GM19099 (cell line): Measurements from ENCODE around the gene MYL10.

ENCODE experiments used
- POLR2A ChIP-seq: IDR thresholded peaks from 3 replicates; pipeline ENCODE4 v1.6.1; 2011; ENCODE audit warnings: low read depth; ENCODE audit not compliant: insufficient read length; ENCODE audit errors: extremely low read depth

MYL10 gene

DNA sequence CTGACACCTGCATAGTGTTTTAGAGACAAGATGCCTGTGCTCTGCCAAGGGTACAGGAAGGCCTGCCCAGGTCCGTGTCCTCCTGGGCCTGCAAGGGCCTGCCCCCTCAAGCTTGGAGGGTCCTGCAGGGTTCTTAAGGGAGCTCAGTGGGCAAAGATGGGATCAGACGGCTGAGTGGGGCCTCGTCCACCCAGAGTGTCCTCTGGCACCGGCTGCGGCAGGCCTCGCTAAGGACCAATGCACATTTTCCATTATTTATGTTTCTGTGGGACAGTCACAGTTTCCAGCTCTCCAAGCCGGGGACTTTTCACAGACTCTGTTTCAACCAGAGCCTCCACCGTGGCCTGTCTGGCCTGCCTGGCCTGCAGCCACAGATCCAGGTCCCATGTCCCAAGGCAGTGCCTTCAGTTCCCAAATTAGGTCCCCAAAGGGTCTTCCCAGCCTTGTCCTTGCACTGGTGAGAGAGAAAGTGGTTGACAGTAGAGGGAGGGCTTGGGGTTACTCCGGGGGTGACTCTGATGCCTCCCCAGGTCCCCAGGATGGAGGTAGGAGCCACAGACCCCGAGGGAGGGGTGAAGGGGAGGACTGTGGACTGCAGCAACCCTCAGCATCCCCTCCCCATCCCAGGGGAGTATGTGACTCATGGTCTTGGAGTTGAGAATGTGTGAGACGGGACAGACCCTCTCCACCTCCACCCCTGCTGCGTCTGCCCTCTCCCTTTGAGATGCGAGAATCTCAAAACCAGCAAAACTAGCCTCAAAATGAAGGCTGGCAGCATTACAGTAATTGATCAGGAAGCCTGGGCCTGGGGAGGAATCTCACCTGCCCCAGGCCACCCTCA, 14.8 kb downstream of the MYL10 start:
- TF ChIP-seq POLR2A: no peak

DNA sequence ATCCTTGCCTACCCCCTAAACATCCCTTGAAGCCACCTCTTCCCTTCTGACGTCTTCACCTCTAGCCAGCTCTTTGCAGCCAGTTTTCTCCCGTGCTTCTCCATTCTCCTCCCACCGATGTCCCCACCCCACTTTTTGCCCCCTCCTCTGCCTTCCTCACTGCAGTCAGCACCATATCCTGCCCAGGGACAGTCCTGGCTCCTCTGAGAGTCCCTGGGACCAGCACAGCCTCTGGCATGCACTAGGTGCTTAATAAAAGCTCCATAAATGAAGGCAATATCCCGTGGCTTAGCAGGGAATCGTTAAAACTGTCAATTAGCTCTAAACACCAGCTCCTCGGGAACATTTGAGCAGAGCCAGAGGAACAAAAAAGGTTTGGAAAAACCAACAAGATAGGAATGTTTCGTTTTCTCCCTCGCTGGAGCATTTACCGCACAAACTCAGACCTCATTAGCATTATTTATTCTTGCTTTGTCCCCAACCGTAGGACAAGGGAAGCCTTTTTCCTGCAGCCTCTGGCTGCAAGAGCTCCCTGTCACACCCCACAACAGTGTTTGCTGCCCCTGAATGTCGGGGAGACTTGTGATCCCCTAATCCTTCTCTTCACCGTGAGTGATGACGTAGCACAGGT, 16.1 kb downstream of the MYL10 start:
- no peak for TF ChIP-seq POLR2A

DNA sequence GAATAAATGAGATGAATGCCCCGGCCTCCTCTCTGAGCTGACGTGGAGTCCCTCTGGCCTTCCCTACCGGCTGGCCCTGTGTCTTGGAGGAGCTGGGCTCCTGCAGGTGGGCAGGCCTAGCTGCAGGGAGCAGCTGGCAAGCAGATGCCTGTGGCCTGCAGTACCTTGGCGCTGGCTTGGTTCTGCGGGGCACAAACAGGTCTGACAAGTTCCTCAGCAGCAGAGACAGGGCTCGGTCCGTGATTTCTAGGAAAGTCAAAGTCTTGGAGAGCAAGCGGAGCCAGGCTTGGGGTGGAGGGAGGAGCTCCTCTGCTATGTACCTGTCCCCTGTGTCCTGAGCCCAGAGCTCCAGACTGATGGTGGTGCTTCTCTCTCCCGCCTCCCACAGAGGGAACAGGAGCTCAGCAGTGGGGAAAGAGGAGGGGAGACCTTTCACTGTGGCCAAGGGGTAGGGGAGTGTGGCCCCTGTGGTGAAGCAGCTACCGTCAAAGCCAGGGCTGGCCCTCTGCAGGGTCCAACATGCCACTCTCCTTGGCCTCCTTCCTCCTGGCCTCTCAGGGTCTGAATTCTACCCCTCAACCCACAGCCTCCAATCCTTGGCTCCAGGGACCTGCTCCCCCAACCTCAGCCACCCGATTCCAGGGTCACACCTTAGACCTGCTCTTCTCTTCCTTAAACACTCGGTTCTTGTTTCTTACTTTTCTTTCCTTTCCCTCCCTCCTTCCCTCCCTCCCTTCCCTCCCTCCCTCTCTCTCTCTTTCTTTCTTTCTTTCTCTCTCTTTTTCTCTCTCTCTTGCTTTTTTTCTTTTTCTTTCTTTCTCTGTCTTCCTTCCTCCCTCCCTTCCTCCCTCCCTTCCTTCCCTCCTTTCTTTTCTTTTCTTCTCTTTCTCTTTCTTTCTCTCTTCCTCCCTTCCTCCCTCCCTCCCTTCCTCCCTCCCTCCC, 20.1 kb downstream of the MYL10 start:
- no peak for TF ChIP-seq POLR2A

DNA sequence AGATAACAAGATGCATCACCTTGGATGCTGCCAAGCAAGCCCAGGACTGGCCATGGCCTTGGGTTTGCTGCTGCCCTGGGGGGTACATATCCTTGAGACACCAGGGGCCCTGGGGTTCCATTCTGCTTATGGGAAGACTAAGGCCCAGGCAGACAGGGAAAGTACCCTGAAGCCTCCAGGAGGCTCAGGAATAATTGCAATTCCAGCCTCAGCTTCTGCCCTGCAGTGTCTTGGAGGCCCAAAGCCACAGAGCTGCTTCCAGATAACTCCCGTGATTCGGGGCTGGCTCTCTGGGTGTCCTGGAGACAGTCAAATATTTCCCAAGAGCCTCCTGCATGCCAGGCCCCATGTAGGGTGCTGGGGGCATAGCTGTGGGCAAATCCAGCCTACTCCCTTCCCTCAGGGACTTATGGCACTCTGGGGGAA, 22.6 kb downstream of the MYL10 start:
- TF ChIP-seq POLR2A: no peak

DNA sequence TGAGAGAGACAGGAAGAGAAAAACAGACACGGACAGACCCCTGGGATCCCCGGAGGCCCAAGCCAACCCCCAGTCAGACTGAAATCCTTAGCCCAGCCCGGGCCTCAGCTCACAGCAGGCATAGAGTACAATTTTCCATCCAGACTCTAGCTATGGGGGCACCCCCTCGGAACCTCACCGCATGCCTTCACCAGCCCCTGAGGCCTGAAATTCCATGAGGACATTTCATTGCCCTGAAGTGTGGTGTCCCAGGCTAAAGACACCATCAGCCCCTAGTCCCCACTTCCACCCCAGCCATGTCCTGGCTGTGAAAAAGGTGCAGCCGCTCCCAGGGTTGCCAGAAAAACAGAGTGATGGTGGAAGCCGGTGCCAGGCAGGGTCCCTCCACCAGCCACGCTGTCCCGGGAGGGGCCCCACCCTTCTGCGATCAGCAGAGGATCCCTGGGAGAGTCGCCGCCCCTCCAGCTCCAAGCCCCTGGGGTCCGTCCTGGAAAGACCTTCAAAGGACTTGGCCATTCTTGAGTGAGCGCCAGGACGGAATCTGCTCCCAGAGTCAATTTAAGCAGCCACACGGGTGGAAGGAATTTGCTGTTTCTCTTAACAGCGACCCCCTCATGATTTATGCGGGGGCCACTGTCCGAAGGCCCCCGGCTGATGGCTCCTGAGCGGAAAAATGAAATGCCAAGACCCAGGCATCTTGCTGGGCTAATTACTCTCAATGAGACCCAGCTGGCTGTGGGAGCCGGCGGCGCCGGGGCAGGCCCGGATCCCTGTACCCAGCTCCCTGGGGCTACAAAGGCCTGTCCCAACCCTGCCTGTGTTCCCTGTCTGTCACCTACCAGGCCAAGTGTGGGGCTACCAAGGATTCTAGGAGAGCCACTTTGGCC, 23.2 kb downstream of the MYL10 start:
- no peak for TF ChIP-seq POLR2A

DNA sequence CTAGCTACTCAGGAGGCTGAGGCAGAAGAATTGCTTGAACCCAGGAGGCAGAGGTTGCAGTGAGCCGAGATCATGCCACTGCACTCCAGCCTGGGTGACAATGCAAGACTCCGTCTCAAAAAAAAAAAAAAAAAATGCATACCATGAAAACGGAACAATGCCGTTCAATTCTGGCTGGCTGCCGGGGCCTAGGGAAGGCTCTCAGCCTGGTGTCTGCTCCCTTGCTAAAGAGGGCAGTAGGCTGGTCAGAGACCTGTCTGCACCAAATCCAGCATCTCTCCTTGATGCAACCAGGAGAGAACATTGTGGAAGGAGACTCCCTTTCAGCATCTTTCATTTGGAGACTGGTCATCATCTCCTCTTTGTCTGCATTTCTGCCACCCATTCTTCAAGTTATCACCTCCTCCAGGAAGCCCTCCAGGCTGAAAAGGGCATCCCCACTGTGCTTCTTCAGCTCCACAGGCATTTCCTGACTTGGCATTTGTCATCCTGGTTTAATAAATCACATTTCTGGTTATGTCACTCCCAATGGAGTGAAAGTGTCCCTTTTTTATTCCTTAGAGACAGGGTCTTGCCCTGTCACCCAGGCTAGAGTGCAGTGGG, 24.7 kb downstream of the MYL10 start:
- TF ChIP-seq POLR2A: no peak

DNA sequence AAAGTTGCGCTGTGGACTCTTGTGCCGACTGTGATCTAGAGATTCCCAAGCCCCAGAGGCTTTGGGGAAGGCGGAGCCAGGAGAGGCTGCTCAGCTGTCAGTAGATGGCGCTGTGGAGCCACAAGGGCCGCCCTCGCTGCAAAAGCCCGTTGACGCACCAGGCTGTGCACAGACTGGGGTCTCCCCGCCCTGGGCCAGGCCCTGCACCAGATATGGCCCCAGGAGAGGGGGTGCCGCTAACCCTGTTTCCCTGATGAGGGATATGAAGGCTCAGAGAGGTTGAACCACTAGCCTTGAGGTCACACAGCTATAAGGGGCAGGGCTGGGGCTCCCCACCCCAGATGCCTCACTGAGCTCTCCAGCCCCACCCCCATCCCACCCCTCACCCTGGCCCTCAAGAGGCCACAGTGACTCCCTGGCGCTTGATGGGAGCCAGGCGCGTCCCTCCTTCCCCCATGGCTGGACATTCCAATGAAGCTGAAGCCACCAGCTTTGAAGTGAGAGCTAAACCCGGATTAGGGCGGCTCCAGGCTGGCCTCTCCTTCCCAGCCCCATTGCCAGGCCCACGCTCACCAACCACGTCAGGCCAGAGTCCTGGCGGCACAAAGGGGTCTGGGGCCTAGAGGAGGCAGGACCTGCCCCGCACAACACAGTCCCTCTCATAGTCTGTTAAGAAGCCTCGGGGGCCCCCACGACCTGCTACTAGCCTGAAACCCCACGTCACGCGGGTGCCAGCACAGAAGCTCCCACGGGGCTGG, 26.4 kb downstream of the MYL10 start:
- no peak for TF ChIP-seq POLR2A

DNA sequence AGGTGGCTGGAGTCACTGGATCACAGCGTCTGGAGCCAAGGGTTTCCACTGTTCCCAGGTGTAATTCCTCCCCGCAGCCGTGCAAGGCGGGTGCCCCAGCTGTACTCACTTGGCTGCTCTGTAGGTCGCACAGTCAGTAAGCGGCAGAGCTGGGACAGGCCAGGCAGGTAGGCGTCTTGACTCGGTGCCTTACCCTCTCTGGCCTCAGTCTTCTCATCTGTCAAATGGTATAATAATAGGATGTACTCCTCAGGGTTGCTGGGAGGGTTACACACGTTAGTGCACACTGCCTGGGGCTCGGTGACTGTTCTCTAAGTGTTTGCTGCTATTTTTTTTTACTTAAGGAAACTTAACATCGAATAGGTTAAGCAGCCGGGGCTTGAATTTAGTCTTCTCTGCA, 27.0 kb downstream of the MYL10 start:
- no peak for TF ChIP-seq POLR2A

DNA sequence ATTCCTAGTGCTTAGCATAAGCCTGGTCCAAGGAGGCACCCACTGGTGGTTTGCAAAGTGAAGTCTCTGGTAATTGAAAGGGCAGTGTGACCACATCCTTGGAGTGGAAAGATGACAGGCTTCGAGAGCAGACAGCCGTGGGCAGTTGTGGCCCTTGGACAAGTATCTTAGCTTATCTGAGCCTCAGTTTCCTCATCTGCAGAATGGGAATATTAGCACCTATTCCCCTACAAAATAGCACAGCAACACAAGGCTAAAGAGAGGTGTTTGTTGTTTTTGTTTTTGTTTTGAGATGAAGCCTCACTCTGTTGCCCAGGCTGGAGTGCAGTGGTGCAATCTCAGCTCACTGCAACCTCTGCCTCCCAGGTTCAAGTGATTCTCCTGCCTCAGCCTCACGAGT, 29.3 kb downstream of the MYL10 start:
- TF ChIP-seq POLR2A: no peak

DNA sequence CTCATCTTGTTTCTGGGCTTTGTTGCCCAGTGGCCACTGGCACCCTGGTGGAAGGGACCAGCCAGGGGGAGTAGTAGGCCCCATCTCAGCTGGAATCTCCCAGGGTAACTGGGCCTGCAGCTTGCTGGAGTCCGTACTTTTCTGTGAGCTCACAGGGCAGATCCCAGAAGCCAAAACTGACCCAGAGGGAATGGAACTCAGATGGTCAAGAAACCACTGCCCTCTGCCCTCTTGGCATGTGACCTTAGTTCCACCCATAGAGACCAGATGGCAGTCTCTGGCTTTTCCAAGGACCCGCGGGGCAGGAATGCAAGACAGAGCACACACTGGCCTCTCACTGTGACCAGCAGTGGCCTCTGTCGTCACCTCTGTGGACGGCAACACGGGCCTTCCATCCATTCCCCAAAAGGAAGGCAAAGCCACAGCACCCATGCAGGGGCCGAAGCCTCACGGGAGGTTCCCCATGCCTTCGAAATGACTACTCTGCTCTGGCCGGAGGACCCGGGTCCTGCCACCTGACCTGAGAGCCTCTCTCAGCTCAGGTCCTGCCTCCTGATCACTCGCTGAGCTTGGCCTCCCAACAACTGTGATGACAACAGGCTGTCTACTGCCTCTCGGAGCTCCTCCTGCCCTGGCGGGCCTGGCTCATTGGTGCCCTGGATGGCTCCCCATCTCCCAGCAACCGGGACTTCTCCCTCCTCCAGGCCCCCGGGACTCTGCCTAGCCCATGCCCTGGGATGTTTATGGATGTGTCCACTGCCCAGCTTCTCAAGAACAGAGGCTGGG, 29.9 kb downstream of the MYL10 start:
- no peak for TF ChIP-seq POLR2A

DNA sequence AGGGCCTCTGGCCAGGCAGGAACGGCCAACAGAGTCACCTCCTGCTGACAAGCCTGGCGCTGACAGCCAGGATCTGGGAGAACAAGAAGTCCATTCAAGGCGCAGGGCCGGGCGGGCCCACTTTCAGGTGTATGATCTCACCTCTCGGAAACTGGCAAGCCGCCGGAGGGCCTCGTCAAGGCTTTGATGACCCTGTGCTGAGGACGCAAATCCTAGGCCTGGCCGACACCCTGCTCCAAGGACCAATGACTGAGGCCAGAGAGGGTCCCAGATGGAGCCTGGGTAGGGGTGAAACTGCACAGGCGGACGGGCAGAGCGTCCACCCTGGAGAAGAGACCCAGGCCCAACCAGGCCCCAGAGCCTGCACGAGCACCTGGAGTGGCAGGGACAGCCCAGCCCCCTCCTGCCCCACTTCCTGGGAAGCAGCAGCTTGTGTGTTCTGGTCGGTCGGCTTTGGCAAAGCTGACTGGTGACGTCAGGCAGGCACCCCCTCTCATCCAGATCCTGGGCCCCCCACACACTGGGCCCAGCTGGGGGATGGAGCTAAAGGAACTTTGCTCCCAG, 30.6 kb downstream of the MYL10 start:
- TF ChIP-seq POLR2A: no peak

DNA sequence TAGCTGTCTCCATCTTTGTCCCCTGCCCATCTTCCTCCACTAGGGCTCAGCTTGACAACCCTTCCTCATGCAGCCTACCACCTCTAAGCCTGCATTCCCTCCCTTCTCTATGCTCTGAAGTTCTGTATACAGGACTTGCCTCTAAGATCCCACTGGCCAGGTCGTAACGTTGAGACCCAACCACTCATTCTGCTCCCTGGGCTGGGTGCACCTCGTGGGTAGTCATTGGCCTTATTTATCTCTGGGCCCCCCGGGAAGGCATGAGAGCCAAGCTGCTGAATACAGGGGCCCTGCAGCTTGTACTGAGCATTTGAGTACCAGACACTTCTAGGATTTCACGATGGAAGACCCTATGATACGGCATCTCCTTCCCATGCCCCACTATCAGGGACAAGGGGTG, 31.2 kb downstream of the MYL10 start:
- TF ChIP-seq POLR2A: no peak
